Stimulated activated CD4-positive, alpha-beta T cell treated with anti-CD3 and anti-CD28 coated beads, Interleukin-1b, Interleukin-23, amount 100 ng/mL, for 48 hours (primary cell): ENCODE measurements around the gene TCEANC.
"Not testable (repeated sequence)": the region's sequence is repeated elsewhere in the genome, so short reads cannot be mapped to it uniquely, and the experiment has no call there.

Experiments
- DNase-seq: peaks from one replicate; pipeline ENCODE4 v3.0.0-alpha.2; 2020

TCEANC gene, protein sequence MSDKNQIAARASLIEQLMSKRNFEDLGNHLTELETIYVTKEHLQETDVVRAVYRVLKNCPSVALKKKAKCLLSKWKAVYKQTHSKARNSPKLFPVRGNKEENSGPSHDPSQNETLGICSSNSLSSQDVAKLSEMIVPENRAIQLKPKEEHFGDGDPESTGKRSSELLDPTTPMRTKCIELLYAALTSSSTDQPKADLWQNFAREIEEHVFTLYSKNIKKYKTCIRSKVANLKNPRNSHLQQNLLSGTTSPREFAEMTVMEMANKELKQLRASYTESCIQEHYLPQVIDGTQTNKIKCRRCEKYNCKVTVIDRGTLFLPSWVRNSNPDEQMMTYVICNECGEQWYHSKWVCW

DNA sequence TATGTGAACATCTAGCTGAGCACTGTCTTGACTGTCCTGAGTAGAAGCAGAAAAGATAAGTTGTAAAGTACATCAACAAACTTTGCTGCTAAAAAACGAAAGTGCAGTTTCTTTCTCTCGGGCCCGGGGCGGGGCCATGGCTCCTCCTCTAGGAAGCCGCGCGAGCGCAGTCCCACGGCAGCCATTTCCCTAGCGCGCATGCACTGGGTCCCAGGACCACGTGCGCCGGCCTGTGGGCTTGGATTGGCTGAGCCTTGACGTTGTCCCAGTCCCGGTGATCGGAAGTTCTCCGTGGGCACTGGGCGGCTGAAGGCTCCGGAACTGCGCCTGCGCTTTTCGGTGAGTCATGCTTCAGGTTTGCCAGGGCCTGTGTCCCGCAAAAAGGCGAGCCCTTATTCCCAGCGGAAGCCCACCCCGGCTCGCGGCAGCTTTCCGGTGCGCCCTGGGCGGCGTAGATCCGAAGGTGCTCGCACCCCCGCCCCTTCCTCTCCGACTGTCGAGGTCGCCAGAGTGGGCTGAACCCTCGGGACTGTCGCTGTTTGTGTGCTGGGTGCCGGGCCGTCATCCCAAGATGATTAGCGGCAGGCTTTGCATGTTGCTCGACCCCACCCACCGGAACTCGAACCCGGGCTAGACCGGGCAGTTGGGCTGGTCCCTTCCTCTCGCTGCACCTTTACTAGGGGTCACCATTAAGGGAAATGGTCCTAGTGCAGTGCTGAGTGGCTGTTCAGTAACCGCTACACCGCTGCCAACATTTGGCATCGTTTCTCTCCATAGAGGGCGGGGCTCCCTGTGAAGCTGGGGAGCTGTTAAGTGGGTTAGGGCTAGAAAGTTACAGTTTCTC, at the start of gene TCEANC:
Gene TCEANC, plus strand, starts transcription at position 292 of the 844 bp plus-strand sequence. CDS start 9,368 bp downstream, outside the sequence.
- peak; percentile 94 for DNase-seq

DNA sequence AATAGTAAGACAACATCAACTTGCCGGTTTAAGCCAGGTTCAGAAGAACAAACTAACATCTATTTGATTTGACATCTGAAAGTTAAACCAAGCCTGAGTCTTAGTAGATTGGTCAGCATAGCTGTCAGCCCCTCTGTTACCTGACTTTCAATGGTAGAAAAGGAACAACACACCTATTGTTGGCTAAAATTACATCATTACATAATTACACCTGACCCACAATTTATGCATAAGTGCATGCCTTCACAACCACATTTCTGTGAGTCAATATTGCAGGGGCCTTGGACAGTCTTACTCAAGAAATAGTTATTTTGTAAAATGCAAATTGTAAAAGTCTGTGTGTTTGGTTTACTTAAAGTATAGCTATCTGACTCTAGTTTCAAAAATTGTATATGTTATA, 47.3 kb upstream of the TCEANC start:
- no peak for DNase-seq

DNA sequence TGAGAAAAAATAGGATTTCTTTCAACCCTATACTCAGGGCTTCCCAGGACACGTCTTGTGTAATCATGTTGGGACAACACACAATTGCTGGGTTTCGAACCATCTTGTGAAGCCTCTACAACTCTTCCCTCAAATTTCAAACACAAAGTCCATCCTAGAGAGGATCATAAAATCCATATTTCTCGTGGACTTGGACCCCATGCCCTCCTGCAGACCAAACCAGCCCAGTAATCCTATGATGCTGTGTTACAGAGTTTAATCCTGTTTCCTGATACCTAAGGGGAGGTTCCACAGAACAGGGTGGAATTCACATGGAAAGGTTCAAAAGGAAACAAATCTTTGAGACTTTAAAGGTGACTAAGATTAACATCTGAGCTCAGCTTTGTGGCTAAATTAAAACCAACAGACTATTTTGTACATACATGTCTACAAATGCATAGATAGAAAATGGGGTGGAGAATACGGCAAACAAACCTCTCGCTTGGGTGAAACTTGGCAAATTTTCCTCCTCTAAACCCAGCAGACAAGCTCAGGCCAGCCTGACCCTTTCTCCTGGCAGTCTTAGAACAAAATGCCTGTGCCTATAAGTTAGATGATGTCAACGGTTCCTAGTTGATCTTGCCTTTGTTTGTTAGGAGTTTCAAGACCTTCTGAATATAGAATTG, 45.5 kb upstream of the TCEANC start:
- DNase-seq: no peak

DNA sequence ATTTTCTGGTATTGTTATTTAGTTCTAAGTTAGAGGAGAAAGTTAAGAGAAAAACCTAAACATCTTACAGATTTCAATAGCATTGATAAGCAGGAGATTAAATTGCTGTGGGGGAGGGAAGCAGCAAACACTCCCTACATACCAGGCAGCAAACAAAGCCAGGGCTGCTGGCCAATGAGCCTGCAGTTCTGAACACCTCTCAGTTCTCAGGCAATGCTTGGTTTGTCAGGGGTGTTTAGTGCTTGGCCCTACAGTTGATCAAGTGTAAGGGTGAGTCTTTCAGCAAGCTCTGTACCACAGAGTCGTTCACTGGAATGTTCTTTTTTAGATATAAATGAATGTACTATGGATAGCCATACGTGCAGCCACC, 45.0 kb upstream of the TCEANC start:
- no peak for DNase-seq

DNA sequence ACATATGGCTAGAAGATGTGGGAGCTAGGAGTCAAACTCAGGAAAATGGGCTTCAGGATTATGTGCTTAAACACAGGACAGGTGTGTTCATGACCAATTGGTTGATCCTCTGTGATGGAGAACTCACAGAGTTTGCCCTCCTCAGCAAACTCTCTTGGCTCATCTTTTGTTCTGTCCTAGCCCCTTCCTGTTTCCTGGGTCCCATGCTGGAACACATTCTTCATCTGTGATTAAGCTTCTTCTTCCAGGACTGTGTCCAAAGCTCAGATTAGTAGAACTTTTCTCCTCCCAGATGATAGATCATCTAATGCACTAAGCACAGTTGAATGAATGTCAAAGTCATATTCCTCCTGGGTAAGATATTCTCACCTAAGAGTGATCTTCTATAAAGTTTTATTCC, 38.8 kb upstream of the TCEANC start:
- no peak for DNase-seq

DNA sequence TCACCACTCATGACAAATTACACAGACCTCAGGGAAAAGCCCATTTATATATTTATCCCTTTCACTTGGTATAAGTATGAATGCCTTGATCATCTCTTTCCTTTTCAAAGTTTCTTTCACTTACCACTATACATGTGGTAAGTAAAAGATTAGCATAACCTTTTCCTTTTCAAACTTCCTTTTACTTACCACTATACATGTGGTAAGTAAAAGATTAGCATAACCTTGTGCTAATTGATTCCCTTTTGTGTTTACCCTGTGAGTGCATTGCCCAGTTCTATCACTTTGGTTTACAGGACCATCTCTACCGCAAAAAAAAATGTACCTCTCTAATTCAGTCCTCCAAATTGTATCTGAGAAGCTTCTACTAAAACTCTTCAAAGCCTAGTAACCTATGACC, 32.7 kb upstream of the TCEANC start:
- no peak for DNase-seq

DNA sequence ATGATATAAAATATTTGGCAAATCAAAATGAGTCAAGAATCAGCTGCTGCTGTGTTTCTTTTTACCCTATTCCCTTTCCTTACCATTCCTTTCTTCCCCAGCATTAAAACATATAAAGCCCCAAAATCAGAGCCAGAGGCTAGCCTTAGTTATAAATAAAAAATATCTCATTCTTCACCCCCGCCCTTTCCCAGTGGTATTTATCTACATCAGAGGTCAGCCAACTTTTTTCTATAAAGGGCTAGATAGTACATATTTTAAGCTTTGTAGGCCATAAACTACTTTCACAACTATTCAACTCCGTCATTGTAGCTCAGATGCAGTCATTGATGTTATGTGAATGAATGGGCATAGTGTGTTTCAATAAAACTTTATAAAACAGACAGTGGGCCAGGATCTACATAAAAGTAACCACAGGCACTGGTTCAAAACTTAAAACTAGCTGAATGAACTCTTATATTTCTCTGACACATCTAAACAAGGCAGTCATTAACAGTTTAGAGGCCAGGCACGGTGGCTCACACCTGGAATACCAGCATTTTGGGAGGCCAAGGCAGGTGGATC, 30.5 kb upstream of the TCEANC start:
- no peak for DNase-seq

DNA sequence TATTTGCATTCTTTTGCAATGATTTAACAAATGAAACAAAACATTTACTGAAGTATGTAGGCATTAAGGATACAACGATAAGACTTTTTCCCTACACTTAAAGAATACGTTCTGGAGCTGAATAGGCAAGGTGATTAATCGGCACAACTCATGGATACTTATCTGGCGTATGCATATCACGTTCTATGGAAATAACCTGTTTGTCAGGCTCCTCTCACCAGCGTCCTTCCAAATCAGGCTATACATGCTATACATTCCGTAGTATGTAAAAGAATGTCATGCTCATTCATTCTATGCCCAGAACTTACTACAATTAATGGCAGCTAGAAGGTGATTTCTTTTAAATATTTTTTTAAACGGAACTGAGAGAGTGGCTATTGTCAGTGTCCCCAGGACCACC, 25.6 kb upstream of the TCEANC start:
- DNase-seq: no peak

DNA sequence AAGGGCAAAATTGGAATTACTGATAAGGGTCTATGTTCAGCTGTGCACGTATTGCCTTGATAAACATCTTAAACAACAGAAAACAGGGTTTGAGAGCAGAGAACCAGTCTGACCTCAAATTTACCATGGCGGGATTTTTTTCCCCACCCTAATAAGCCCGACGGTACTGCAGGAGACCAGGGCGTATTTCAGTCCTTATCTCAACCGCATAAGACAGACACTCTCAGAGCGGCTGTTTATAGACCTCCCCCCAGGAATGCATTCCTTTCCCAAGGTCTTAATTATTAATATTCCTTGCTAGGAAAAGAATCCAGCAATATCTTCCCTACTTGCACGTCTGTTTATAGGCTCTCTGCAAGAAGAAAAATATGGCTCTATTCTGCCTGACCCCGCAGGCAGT, 15.7 kb upstream of the TCEANC start:
- DNase-seq: not testable (repeated sequence)

DNA sequence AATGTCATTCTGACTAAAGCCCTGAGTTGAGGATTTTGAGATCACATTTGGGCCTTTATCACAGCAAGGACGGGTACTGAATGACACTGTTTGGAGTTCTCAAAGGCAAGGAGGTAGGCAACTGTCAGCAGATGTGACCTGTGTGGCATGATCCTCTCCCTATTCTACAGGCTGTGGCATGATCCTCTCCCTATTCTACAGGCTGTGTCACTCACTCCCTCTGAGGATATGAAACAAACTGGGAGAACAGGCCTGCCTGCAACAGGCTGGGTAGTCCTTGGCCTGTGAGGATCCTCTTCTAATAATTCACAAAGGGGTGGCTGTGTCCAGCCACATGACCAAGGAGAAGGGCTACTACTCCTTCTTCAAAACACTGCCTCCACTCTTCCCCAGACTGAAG, 14.9 kb upstream of the TCEANC start:
- no peak for DNase-seq

DNA sequence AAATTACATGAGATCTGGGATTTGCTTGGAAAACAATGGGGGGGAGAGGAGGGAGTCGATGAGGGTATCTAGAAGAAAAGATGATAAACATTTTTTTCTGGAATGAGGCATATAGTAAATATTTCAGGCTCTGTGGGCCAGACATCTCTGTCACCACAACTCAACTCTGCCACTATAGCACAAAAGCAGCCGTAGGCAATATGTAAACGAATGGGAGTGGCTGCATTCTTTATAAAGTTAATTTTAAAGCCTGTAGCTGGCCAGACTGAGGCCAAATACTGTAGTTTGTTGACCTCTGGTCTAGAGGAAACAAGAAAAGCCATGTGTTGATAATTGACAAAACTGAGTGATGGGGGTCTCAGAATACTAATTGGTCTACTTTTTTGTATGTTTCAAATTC, 14.1 kb upstream of the TCEANC start:
- no peak for DNase-seq

DNA sequence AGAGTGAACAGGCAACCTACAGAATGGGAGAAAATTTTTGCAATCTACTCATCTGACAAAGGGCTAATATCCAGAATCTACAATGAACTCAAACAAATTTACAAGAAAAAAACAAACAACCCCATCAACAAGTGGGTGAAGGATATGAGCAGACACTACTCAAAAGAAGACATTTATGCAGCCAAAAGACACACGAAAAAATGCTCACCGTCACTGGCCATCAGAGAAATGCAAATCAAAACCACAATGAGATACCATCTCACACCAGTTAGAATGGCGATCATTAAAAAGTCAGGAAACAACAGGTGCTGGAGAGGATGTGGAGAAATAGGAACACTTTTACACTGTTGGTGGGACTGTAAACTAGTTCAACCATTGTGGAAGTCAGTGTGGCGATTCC, 11.3 kb upstream of the TCEANC start:
- not testable (repeated sequence) for DNase-seq

DNA sequence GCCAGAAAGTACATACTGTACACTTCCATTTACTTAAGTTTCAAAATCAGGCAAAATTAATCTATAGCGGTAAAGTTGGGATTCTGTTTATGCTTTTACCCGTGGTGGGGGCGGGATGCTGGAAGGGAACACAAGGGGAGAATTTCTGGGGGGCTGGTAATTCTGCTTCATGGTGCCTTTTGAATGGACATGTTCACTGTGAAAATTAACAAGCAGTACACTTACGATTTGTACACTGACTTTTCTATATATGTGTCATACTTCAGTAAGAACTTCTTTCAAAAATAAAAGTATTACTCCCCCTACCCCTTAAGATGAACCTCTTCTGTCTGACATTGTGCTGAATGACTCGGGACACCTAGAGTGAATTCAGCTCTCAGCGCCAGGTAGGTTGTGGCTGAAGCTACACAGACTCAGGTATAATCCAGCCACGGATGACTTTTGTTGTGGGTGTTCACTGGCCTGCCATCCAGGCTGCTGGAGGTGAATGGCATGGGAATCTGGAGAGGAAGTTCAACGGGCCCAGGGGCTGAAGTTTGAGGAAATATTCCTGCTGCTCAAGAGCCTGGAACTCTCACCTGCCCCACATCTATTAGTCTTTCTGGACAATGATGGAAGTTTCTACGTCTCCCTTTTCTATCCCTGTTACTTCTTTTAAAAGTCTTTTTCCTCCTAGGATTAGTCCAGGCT, 7.3 kb upstream of the TCEANC start:
- no peak for DNase-seq

DNA sequence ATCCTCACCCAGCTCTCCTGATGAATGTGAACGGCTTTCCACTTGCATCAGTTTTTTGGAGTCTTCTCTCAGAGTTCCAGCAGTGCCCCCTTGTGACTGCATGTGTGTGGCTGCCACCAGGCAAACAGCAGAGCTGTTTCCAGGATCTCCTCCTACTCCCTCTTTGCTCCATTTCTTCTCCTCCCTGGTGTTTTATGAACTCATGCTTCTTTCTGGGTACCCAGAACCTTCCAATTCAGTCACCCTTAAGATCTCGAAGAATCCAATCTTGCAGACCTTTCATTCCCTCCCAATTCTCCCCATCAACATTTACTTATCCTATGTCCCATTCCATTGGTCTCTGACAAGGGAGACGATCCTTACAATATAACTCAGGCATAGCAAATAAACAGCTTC, 6.8 kb upstream of the TCEANC start:
- DNase-seq: peak; percentile 22

DNA sequence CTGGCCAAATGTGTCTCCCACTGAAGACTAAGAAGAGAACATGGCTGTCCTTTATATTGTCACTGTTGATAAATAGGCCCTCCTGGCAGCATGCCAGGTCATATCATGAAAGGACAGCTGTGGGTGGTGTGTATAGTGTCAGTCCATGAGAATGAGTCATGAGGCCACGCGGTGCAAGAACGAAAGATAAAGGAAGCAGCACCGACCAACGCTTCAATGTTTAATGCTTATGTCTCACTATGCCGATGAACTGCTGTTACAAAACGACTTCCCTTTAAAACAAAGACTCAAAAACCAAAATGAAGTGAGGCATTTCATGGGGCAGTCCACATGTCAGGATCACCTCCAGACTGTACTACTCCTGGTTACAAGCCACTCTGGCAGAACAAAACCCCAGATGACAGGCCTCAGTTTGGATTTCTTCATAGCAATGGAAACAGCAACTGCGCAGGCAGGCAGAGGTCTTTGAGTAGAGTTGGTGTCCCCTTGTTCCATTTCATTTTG, 5.2 kb upstream of the TCEANC start:
- DNase-seq: peak; percentile 68

DNA sequence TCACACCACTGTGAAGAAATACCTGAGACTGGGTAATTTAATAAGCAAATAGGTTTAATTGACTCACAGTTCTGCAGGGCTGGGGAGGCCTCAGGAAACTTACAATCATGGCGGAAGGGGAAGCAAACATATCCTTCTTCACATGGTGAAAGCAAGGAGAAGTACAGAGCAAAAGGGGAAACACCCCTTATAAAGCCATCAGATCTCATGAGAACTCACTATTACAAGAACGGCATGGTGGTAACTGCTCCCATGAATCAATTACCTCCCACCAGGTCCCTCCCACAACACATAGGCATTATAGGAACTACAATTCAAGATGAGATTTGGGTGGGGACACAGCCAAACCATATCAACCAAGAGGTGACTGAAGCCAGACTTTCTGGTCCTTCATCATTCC, 4.6 kb upstream of the TCEANC start:
- not testable (repeated sequence) for DNase-seq

DNA sequence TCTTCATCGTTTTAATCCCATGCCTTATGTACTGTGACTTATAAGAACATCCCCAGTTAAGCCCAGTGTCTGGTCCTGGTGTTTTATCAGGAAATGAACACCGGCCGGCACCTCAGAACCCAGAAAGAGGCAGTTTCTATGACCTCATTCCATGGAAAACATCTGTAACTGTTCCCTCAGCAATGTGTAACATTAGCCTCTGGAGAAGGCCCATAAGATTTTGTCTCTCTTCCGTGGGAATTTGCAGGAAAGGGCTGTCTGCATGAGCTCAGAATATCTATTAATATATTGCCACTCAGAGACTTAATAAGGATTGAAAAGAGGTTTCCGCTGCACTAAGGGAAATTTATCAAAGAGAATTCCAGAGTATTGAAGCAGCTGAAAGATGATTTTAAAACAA, 3.1 kb upstream of the TCEANC start:
- DNase-seq: no peak

DNA sequence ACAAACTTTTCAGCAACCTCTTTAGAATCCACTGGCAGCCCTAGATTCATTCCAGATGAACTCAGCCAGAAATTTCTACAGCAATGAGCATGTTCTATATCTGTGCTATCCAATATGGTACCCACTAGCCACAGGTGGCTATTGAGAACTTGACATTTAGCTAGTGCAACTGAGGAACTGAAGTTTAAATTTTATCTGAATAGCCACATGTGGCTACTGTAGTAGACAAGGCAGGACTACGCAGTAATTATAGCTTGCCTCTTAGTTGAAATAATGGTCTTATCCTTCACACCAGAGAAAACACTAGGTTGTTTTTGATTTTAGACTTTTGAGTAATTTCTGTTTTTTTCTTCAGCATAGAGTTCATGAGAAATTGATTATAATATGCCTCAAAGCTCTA, 2.6 kb upstream of the TCEANC start:
- DNase-seq: no peak

DNA sequence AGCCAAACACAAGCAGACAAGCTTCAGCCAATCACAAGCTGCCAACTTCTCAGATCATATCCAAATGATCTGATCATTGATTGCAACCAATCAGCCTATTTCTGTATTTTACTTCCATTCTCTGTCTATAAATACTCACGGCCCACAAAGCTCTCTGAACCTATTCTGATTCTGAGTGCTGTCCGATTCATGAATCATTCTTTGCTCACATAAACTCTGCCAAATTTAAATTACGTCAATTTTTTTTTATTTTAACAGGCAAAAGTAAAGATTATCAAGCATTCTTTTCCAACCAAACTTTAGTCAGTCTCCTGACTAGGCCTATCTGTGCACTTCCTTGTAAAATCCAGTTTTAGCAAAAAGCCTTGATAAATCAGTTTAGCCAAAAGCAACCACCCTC, 1.8 kb upstream of the TCEANC start:
- no peak for DNase-seq

DNA sequence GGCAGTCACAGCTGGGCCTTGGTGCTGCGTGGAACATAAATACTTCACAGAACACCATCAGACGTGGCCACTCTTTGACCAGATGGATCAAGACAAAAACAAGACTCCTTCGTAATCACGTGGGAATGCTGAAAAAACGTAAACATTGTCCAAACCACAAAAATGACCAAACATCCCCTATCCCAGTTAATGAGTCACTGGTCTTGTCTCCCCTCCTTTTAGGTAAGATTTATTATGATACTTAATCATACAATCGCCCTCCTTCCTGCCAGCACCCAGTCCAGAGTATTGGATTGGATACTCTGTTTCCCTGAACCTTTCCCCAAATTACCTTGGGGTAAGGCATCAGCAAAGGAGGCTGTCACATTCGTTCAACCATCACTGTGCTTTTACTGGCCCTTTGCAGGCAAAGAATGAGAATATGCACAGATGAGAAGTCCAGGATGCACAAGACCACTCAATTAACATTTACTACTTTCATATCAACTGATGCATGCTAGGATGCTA, 601 bp upstream of the TCEANC start:
- no peak for DNase-seq

DNA sequence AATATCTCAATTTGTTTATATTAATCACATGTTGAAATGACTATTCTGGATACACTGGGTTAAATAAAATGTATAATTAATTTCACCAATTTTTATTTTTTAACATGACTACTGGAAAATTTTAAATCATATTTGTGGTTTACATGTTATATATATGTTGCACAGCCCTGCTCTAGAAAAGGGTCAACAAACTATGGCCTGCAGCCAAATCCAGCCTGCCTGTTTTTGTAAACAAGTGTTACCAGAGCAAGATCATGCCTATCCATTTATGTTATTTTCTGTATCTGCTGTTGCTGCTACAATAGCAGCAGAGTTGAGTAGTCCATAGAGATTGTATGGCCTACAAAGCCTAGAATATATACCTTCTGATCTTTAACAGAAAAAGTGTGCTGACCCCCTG, 1.2 kb downstream of the TCEANC start:
- DNase-seq: no peak

DNA sequence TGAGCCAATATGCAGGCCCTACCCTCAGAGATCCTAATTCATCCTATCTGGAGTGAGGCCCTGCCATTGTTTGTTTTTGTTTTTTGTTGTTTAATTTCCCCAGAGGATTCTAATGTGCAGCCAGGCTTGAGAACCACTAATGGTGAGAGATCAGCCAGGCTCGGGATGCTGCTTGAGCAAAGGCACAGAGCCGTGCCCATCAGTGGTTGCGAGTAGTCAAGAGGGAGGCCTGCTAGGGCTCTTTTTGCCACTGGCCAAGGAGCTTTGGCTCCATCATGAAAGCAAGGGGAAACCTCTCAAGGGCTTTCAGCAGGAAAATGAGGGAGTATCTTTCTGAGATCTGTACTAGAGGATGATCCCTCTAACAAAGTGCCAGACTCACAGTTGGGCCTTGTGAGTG, 2.7 kb downstream of the TCEANC start:
- no peak for DNase-seq

DNA sequence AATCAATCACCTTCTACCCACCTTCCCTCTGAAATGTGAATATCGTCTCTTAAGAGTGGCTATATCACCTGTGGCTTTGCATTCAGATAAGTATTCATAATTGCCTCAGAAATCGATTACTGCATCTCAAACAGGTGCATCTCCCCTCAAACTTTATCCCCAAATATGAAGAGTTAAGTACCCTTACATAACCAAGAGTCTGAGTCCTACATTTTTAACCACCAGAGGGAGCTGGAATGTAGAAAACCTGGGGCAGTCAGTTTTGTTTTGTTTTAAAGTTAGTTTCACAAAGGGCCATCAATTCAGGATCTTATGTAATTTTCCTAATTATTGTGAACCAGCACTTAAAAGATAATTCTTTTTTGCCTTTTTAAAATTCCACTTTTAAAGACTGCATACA, 5.7 kb downstream of the TCEANC start:
- no peak for DNase-seq
